DOHH2 (cell line): ENCODE results near the gene PDLIM1.
A peak's percentile ranks its signal among the peaks of the same experiment; 100 is the strongest.

Experiments
- H3F3A ChIP-seq: fragments of 200-600 bp; sonication (generic), shearing (Covaris generic); 2 replicates; pipeline ENCODE4 v1.6.0; 2016; ENCODE audit warnings: antibody characterized with exemption, mild to moderate bottlenecking; ENCODE audit not compliant: control insufficient read depth, insufficient read depth
- H3K27ac ChIP-seq: fragments of 200-600 bp; sonication (generic); 2 replicates; pipeline ENCODE4 v1.5.1; 2014; ENCODE audit warnings: low read depth, mild to moderate bottlenecking, low read length, moderate library complexity
- H3K27me3 ChIP-seq: fragments of 200-600 bp; sonication (generic); 2 replicates; pipeline ENCODE4 v1.6.1; 2014; ENCODE audit warnings: mild to moderate bottlenecking, low read length, mixed read lengths; ENCODE audit not compliant: control insufficient read depth
- H3K36me3 ChIP-seq: fragments of 200-600 bp; sonication (generic); 2 replicates; pipeline ENCODE4 v1.6.1; 2014; ENCODE audit warnings: mild to moderate bottlenecking, low read length, moderate library complexity, mixed read lengths; ENCODE audit not compliant: control insufficient read depth
- H3K4me1 ChIP-seq: fragments of 200-600 bp; sonication (generic); 2 replicates; pipeline ENCODE4 v1.6.1; 2014; ENCODE audit warnings: mild to moderate bottlenecking, low read length, mixed read lengths; ENCODE audit not compliant: control insufficient read depth
- H3K4me2 ChIP-seq: fragments of 200-600 bp; sonication (generic); 2 replicates; pipeline ENCODE4 v1.6.0; 2014; ENCODE audit warnings: mild to moderate bottlenecking, low read length, moderate library complexity
- H3K4me3 ChIP-seq: fragments of 200-600 bp; sonication (generic); 2 replicates; pipeline ENCODE4 v1.5.1; 2014; ENCODE audit warnings: mild to moderate bottlenecking, low read length, mixed read lengths
- H3K79me2 ChIP-seq: fragments of 200-600 bp; sonication (generic); 2 replicates; pipeline ENCODE4 v1.6.1; 2014; ENCODE audit warnings: mild to moderate bottlenecking, low read length, mixed read lengths; ENCODE audit not compliant: control insufficient read depth
- H3K9me2 ChIP-seq: fragments of 200-600 bp; sonication (generic); replicated peaks from 2 replicates; pipeline ENCODE4 v1.6.1; 2014; ENCODE audit warnings: mild to moderate bottlenecking, low read length, mixed read lengths; ENCODE audit not compliant: control insufficient read depth
- H3K9me3 ChIP-seq: fragments of 200-600 bp; sonication (generic); 2 replicates; pipeline ENCODE4 v1.6.1; 2014; ENCODE audit warnings: antibody characterized with exemption, low read length, mixed read lengths; ENCODE audit not compliant: control insufficient read depth, insufficient read depth
- H4K20me1 ChIP-seq: fragments of 200-600 bp; sonication (generic); 2 replicates; pipeline ENCODE4 v1.6.0; 2014; ENCODE audit warnings: low read depth, mild to moderate bottlenecking, antibody characterized with exemption, low read length, moderate library complexity; ENCODE audit not compliant: control insufficient read depth, insufficient read depth
- EZH2phosphoT487 ChIP-seq: fragments of 200-600 bp; sonication (generic); IDR thresholded peaks from 2 replicates; pipeline ENCODE4 v1.6.1; 2017; ENCODE audit warnings: borderline replicate concordance, mild to moderate bottlenecking, antibody characterized with exemption, low read length, moderate library complexity, mixed read lengths
- TF ChIP-seq, protein P1 (sequence below): fragments of 200-600 bp; sonication (generic); IDR thresholded peaks from one replicate; pipeline ENCODE4 v1.5.1; 2014; ENCODE audit warnings: antibody characterized with exemption, mild to moderate bottlenecking, low read depth, low read length; ENCODE audit not compliant: poor library complexity, severe bottlenecking

The PDLIM1 gene

GRCh38 chr10:95300022-95300539 lies 9.3 kb upstream of the PDLIM1 start:
- no peaks in the 10 kb centered on the region for H3K9me3 ChIP-seq
- H3F3A ChIP-seq = peaks cover 8% of the 10 kb centered on the region
- H3K9me2 ChIP-seq = no peaks in the 10 kb centered on the region
- no peaks in the 10 kb centered on the region for H3K79me2 ChIP-seq
- H4K20me1 ChIP-seq = no peaks in the 10 kb centered on the region
- TF ChIP-seq, protein P1, sequence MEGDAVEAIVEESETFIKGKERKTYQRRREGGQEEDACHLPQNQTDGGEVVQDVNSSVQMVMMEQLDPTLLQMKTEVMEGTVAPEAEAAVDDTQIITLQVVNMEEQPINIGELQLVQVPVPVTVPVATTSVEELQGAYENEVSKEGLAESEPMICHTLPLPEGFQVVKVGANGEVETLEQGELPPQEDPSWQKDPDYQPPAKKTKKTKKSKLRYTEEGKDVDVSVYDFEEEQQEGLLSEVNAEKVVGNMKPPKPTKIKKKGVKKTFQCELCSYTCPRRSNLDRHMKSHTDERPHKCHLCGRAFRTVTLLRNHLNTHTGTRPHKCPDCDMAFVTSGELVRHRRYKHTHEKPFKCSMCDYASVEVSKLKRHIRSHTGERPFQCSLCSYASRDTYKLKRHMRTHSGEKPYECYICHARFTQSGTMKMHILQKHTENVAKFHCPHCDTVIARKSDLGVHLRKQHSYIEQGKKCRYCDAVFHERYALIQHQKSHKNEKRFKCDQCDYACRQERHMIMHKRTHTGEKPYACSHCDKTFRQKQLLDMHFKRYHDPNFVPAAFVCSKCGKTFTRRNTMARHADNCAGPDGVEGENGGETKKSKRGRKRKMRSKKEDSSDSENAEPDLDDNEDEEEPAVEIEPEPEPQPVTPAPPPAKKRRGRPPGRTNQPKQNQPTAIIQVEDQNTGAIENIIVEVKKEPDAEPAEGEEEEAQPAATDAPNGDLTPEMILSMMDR = no peak
- TF ChIP-seq EZH2phosphoT487 = no peak
- H3K4me2 ChIP-seq = no peak overlapping the region
- no peak overlapping the region for H3K27ac ChIP-seq
- H3K4me1 ChIP-seq = peaks cover 27% of the 10 kb centered on the region
- H3K4me3 ChIP-seq = no peak overlapping the region
- no peaks in the 10 kb centered on the region for H3K27me3 ChIP-seq
- H3K36me3 ChIP-seq = no peaks in the 10 kb centered on the region

DNA sequence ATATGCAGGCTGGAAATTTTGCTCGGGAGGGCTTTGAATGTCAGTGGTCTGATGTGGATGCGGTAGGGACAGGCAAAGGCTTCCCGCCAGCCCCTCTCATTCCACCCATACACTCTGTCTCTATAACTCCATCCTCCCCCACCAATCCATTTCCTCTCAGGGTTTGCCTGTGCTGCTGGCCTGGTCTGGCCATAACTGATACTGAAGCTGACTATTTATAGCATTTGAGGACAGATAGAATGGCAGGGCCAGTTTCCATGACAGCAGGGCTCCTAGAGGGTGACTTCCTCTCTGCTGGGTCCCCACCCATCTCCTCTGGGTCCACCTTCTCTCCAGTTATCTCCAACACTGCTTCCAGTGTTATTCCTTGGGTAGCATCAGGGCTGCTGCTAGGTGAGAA lies 6.6 kb upstream of the PDLIM1 start:
- no peaks in the 10 kb centered on the region for H3K36me3 ChIP-seq
- H3K79me2 ChIP-seq = no peaks in the 10 kb centered on the region
- no peaks in the 10 kb centered on the region for H3K27me3 ChIP-seq
- no peaks in the 10 kb centered on the region for H4K20me1 ChIP-seq
- H3K9me2 ChIP-seq = no peaks in the 10 kb centered on the region
- H3K27ac ChIP-seq = no peak overlapping the region
- no peak overlapping the region for H3K4me3 ChIP-seq
- peak overlapping the region; percentile 39 for H3K4me2 ChIP-seq
- peaks cover 27% of the 10 kb centered on the region for H3F3A ChIP-seq
- TF ChIP-seq, protein P1 = no peak
- TF ChIP-seq EZH2phosphoT487 = no peak
- peaks cover 54% of the 10 kb centered on the region for H3K4me1 ChIP-seq
- no peaks in the 10 kb centered on the region for H3K9me3 ChIP-seq

- 0 out of 2 replicates have a peak overlapping the region, but pooled peaks have one; percentile 3 for H3K4me3 ChIP-seq
- H3K4me1 ChIP-seq = peaks cover 61% of the 10 kb centered on the region
- no peaks in the 10 kb centered on the region for H4K20me1 ChIP-seq
Measured at GRCh38 chr10:95296764-95297163, 6.0 kb upstream of the PDLIM1 start.

More at GRCh38 chr10:95296764-95297163, 6.0 kb upstream of the PDLIM1 start:
- Histone ChIP-seq H3K9me2 (no peaks in the 10 kb centered on the region), H3K4me2 (peak overlapping the region; percentile 96), H3F3A (peaks cover 32% of the 10 kb centered on the region), H3K27me3 (no peaks in the 10 kb centered on the region), H3K79me2 (no peaks in the 10 kb centered on the region), H3K9me3 (no peaks in the 10 kb centered on the region), H3K36me3 (no peaks in the 10 kb centered on the region), H3K27ac (no peak overlapping the region)
- TF ChIP-seq, protein P1 = no peak
- no peak for TF ChIP-seq EZH2phosphoT487
